HCT116 (cell line): ENCODE data around the gene CYP4F8. TPM values are rescaled to one million over a fixed set of nuclear protein-coding genes. Genes with fewer than 3 reads are reported as not detected.
"Not testable (repeated sequence)": the region's sequence is repeated elsewhere in the genome, so short reads cannot be mapped to it uniquely, and the experiment has no call there.

Experiments
- ATAC-seq: fragments of 200-7000 bp; cut with Tn5 transposase; 2 replicates; pipeline ENCODE4 v1.9.1; 2020; ENCODE audit warnings: mild to moderate bottlenecking, moderate library complexity
- BruUV-seq: library from RNA; stranded (reverse); fragments of 400-500 nt; replicated peaks from 2 replicates; lab custom pipeline; 2021; lab: Mats Ljungman, UMichigan
- CTCF ChIA-PET: fragments of 300-600 bp; sonication (Branson Sonifier 250); formaldehyde crosslinking; loops from one replicate; lab custom pipeline; 2021; ENCODE audit warnings: antibody characterized with exemption; lab: Charles Lee
- POLR2A ChIA-PET: fragments of 300-600, 350-600 bp; sonication (Branson Sonifier 250); formaldehyde crosslinking; loops from one replicate; lab custom pipeline; 2021; ENCODE audit warnings: antibody characterized with exemption; lab: Charles Lee
- RAD21 ChIA-PET, 2 experiments: fragments of 300-600 bp; sonication (Branson Sonifier 250); formaldehyde crosslinking; loops; one replicate each; lab custom pipeline; 2023; ENCODE audit warnings: low total read pairs in 2 of 2; ENCODE audit not compliant: uncharacterized antibody in 2 of 2, unreplicated experiment in 2 of 2, low non-redundant PET in 1 of 2; lab: Charles Lee
- DNase-seq: peaks from one replicate; pipeline ENCODE4 v3.0.0-alpha.2; 2010; ENCODE audit warnings: low read depth, low spot score
- H2AFZ ChIP-seq: fragments of 200-600 bp; shearing (Covaris generic), sonication (generic); 2 replicates; pipeline ENCODE4 v1.6.1; 2017; ENCODE audit warnings: low read depth, mixed run types, mixed read lengths, antibody characterized with exemption, low read length; ENCODE audit not compliant: poor library complexity, severe bottlenecking
- H3K27ac ChIP-seq: 2 replicates; pipeline ENCODE4 v1.5.1; 2012; ENCODE audit warnings: low read depth, low read length
- H3K27me3 ChIP-seq: fragments of 200-600 bp; sonication (generic); 2 replicates; pipeline ENCODE4 v1.6.1; 2016; ENCODE audit warnings: mixed run types, low read length, mixed read lengths; ENCODE audit not compliant: insufficient read depth
- H3K36me3 ChIP-seq, 2 experiments: fragments of 200-500 bp in 1 of 2; fragments of 200-600 bp in 1 of 2; sonication (Bioruptor generic) in 1 of 2; sonication (generic) in 1 of 2; 2 replicates each; pipeline versions ENCODE4 v1.5.1 to v1.6.1; 2014 to 2016; ENCODE audit warnings: low read length in 2 of 2, inconsistent platforms in 1 of 2, mixed read lengths in 1 of 2, mixed run types in 1 of 2; ENCODE audit not compliant: insufficient read depth in 2 of 2, control insufficient read depth in 1 of 2
- H3K4me1 ChIP-seq, 2 experiments: fragments of 200-600 bp in 1 of 2; sonication (generic) in 1 of 2; 2 replicates each; pipeline versions ENCODE4 v1.5.1 to v1.6.1; 2012 to 2017; ENCODE audit warnings: low read length in 2 of 2, inconsistent platforms in 1 of 2, mild to moderate bottlenecking in 1 of 2, mixed read lengths in 1 of 2, mixed run types in 1 of 2, moderate library complexity in 1 of 2; ENCODE audit not compliant: insufficient read depth in 2 of 2, control insufficient read depth in 1 of 2
- H3K4me2 ChIP-seq: fragments of 200-600 bp; sonication (generic); 2 replicates; pipeline ENCODE4 v1.6.1; 2017; ENCODE audit warnings: mixed run types, low read length, mixed read lengths
- H3K4me3 ChIP-seq, 2 experiments: fragments of 200-600 bp in 1 of 2; sonication (generic) in 1 of 2; replicated peaks in 1 of 2; 2 replicates each; pipeline ENCODE4 v1.5.1; 2011 to 2016; ENCODE audit warnings: low read length in 2 of 2, control low read depth in 1 of 2, low read depth in 1 of 2, mild to moderate bottlenecking in 1 of 2, mixed read lengths in 1 of 2, mixed run types in 1 of 2
- H3K79me2 ChIP-seq: fragments of 200-600 bp; sonication (generic); 2 replicates; pipeline ENCODE4 v1.6.1; 2017; ENCODE audit warnings: mild to moderate bottlenecking, mixed run types, low read length, moderate library complexity, mixed read lengths; ENCODE audit not compliant: insufficient read depth
- H3K9ac ChIP-seq: fragments of 200-600 bp; sonication (generic); 2 replicates; pipeline ENCODE4 v1.6.1; 2016; ENCODE audit warnings: low read length, mixed read lengths
- H3K9me2 ChIP-seq: fragments of 200-600 bp; sonication (generic), shearing (Covaris generic); 2 replicates; pipeline ENCODE4 v1.6.1; 2017; ENCODE audit warnings: mixed run types, mild to moderate bottlenecking, moderate library complexity; ENCODE audit not compliant: insufficient read depth
- H3K9me3 ChIP-seq, 2 experiments: fragments of 200-500 bp in 1 of 2; fragments of 200-600 bp in 1 of 2; sonication (Bioruptor generic) in 1 of 2; sonication (generic) in 1 of 2; 2 replicates each; pipeline ENCODE4 v1.6.1; 2014 to 2017; ENCODE audit warnings: low read length in 2 of 2, mixed read lengths in 2 of 2, inconsistent platforms in 1 of 2, low read depth in 1 of 2, mild to moderate bottlenecking in 1 of 2, mixed run types in 1 of 2, moderate library complexity in 1 of 2; ENCODE audit not compliant: control insufficient read depth in 1 of 2, insufficient read depth in 1 of 2
- H4K20me1 ChIP-seq: fragments of 200-600 bp; sonication (generic), shearing (Covaris generic); 2 replicates; pipeline ENCODE4 v1.6.1; 2017; ENCODE audit warnings: mixed run types, mild to moderate bottlenecking, moderate library complexity; ENCODE audit not compliant: insufficient read depth
- CEBPB ChIP-seq: IDR thresholded peaks from 2 replicates; pipeline ENCODE4 v1.6.1; 2012; ENCODE audit warnings: low read depth
- EGR1 ChIP-seq: IDR thresholded peaks from 2 replicates; pipeline ENCODE4 v1.6.1; 2012; ENCODE audit warnings: low read depth
- TCF7L2 ChIP-seq: IDR thresholded peaks from 2 replicates; pipeline ENCODE4 v1.7.0; 2011; ENCODE audit warnings: borderline replicate concordance, inconsistent platforms; ENCODE audit not compliant: insufficient read depth, insufficient read length; ENCODE audit errors: extremely low read depth
- YY1 ChIP-seq: IDR thresholded peaks from 2 replicates; pipeline ENCODE4 v1.6.1; 2011; ENCODE audit warnings: low read length, low read depth, moderate library complexity, mild to moderate bottlenecking; ENCODE audit not compliant: insufficient replicate concordance; ENCODE audit errors: extremely low read depth
- ZFX ChIP-seq: fragments of 450-650 bp; IDR thresholded peaks from 2 replicates; pipeline ENCODE4 v1.6.1; 2017
- ZNF274 ChIP-seq: fragments of 200-500 bp; sonication (Bioruptor generic); IDR thresholded peaks from 2 replicates; pipeline ENCODE4 v1.6.1; 2014; ENCODE audit warnings: mild to moderate bottlenecking, low read depth, low read length, inconsistent platforms
- intact Hi-C: fragments of 100-400 bp; cut with micrococcal nuclease; formaldehyde crosslinking; loops from 2 replicates; pipeline ENCODE4 v1.10.0; 2022
- total RNA-seq: library from RNA; stranded (reverse); gene quantifications from one replicate; pipeline ENCODE4 v1.2.1, GENCODE V29; 2021; ENCODE audit not compliant: unreplicated experiment
- TF ChIP-seq, protein P1 (sequence below), 3 experiments: fragments of 200-600 bp in 1 of 3; sonication (generic) in 1 of 3; IDR thresholded peaks in 2 of 3; conservative IDR thresholded peaks in 1 of 3; 2 replicates each; pipeline ENCODE4 v1.5.1; 2012 to 2017; ENCODE audit warnings: low read depth in 2 of 3, low read length in 2 of 3, antibody characterized with exemption in 1 of 3, borderline replicate concordance in 1 of 3, control low read depth in 1 of 3, mild to moderate bottlenecking in 1 of 3, mixed read lengths in 1 of 3, mixed run types in 1 of 3, moderate library complexity in 1 of 3; ENCODE audit not compliant: insufficient read depth in 1 of 3
- TF ChIP-seq, protein P2 (sequence below): IDR thresholded peaks from 2 replicates; pipeline ENCODE4 v1.6.1; 2011; ENCODE audit warnings: mild to moderate bottlenecking, low read length, moderate library complexity; ENCODE audit not compliant: insufficient replicate concordance; ENCODE audit errors: extremely low read depth

CYP4F8 gene
- total RNA-seq, 1 experiment from 2014 or later, result not detected

DNA sequence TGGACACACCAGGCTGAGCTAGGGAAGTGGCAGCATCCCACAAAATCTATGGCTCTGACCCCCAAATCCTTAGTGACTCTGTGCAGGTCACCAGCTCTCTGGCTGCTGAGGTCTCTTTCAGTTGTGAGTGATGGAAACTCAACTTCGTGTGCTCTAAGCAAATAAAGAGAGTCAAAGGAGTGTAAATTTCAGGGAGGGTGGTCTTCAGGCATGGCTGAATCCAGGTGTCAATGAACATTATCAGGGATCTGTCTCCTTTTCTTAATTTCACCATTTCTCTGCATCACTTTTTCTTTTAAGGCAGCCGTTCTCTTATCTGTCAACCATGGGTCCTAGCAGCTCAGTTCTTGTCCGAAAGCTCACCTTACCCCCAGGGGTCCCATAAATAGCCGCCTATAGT lies 64.1 kb downstream of the CYP4F8 start (continued):
- TF ChIP-seq, protein P1, sequence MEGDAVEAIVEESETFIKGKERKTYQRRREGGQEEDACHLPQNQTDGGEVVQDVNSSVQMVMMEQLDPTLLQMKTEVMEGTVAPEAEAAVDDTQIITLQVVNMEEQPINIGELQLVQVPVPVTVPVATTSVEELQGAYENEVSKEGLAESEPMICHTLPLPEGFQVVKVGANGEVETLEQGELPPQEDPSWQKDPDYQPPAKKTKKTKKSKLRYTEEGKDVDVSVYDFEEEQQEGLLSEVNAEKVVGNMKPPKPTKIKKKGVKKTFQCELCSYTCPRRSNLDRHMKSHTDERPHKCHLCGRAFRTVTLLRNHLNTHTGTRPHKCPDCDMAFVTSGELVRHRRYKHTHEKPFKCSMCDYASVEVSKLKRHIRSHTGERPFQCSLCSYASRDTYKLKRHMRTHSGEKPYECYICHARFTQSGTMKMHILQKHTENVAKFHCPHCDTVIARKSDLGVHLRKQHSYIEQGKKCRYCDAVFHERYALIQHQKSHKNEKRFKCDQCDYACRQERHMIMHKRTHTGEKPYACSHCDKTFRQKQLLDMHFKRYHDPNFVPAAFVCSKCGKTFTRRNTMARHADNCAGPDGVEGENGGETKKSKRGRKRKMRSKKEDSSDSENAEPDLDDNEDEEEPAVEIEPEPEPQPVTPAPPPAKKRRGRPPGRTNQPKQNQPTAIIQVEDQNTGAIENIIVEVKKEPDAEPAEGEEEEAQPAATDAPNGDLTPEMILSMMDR (IDR thresholded peaks at IDR 0.05 in 2 of 3, conservative IDR thresholded peaks at IDR 0.05 in 1 of 3; ENCODE audit: borderline replicate concordance in 1 of 3, insufficient read depth in 1 of 3, low read depth in 2 of 3, low read length in 2 of 3), result no peak
- TF ChIP-seq TCF7L2 (no peak), ZNF274 (no peak), ZFX (no peak), YY1 (no peak), EGR1 (no peak), CEBPB (no peak)
- TF ChIP-seq, protein P2, sequence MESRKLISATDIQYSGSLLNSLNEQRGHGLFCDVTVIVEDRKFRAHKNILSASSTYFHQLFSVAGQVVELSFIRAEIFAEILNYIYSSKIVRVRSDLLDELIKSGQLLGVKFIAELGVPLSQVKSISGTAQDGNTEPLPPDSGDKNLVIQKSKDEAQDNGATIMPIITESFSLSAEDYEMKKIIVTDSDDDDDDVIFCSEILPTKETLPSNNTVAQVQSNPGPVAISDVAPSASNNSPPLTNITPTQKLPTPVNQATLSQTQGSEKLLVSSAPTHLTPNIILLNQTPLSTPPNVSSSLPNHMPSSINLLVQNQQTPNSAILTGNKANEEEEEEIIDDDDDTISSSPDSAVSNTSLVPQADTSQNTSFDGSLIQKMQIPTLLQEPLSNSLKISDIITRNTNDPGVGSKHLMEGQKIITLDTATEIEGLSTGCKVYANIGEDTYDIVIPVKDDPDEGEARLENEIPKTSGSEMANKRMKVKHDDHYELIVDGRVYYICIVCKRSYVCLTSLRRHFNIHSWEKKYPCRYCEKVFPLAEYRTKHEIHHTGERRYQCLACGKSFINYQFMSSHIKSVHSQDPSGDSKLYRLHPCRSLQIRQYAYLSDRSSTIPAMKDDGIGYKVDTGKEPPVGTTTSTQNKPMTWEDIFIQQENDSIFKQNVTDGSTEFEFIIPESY, result no peak

DNA sequence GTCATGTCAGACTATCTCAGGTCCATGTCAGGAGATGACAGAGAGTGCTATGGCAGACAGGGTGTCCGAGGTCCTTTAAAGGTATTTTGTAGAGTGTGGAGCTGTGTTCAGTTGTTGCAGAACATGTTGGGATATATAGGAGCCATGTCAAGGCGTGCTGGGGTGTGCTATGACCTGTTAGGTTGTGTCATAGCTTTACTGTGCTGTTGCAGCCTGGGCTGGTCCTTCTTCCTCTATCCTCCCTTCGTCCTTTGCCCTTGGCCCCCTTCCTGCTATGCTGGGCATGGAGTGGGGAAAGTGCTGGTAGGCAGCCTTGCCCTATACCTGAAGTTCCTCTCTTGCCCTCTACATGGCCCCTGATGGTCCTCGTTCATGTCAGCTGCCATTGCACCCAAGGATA lies 64.8 kb downstream of the CYP4F8 start:
- H3K4me1 ChIP-seq, CTCF ChIA-PET, H3K36me3 ChIP-seq, POLR2A ChIA-PET, RAD21 ChIA-PET, intact Hi-C loops, BruUV-seq, H3K27ac ChIP-seq, H3K27me3 ChIP-seq, ATAC-seq, DNase-seq, H3K4me3 ChIP-seq, H3K79me2 ChIP-seq, H3K9ac ChIP-seq, H4K20me1 ChIP-seq, H2AFZ ChIP-seq, H3K4me2 ChIP-seq, H3K9me2 ChIP-seq, H3K9me3 ChIP-seq: not testable (repeated sequence)

Other genes with a start within 250 kb of the CYP4F8 start
- gene AKAP8, start 235.4 kb upstream of the CYP4F8 start, total RNA-seq, result 50.6 TPM
- 106 TPM for gene AKAP8L, start 196.2 kb upstream of the CYP4F8 start, total RNA-seq
- gene WIZ, start 165.3 kb upstream of the CYP4F8 start, total RNA-seq, result 28.4 TPM
- 0.57 TPM for gene RASAL3, start 150.7 kb upstream of the CYP4F8 start, total RNA-seq
- gene PGLYRP2, start 135.7 kb upstream of the CYP4F8 start, total RNA-seq, result not detected
- gene CYP4F22, start 106.7 kb upstream of the CYP4F8 start, total RNA-seq, result 4.9 TPM
- gene CYP4F3, start 25.7 kb downstream of the CYP4F8 start, total RNA-seq, result 3.6 TPM
- gene CYP4F12, start 57.9 kb downstream of the CYP4F8 start, total RNA-seq, result 4.4 TPM
- not detected for gene OR10H2, start 112.8 kb downstream of the CYP4F8 start, total RNA-seq
- gene OR10H3, start 122.8 kb downstream of the CYP4F8 start, total RNA-seq, result not detected
- gene OR10H5, start 172.4 kb downstream of the CYP4F8 start, total RNA-seq, result not detected
- 0.17 TPM for gene OR10H1, start 200.4 kb downstream of the CYP4F8 start, total RNA-seq